Liver (tissue), 9 donors: ENCODE data around the gene EDC3. TPM values are rescaled to one million over a fixed set of nuclear protein-coding genes. Genes with fewer than 3 reads are reported as not detected.

Source experiments
- DNase-seq: peaks from one replicate; pipeline ENCODE4 v3.0.0-alpha.2; 2017; ENCODE audit warnings: low spot score
- H3K27ac ChIP-seq, 2 donors: one replicate each; pipeline ENCODE4 v1.7.0; 2013; ENCODE audit warnings: inconsistent platforms in 2 of 2, low read length in 2 of 2, control low read depth in 1 of 2, low read depth in 1 of 2, mild to moderate bottlenecking in 1 of 2
- H3K27me3 ChIP-seq, 4 donors: one replicate each; pipeline versions ENCODE4 v1.6.1 to v1.7.0; 2013; ENCODE audit warnings: low read length in 3 of 4, inconsistent platforms in 1 of 4, mild to moderate bottlenecking in 1 of 4, moderate library complexity in 1 of 4; ENCODE audit not compliant: control insufficient read depth in 4 of 4, insufficient read depth in 4 of 4
- H3K36me3 ChIP-seq, 4 donors: one replicate each; pipeline versions ENCODE4 v1.6.1 to v1.7.0; 2013; ENCODE audit warnings: low read length in 3 of 4, mild to moderate bottlenecking in 3 of 4, low read depth in 1 of 4, moderate library complexity in 1 of 4; ENCODE audit not compliant: control insufficient read depth in 4 of 4, insufficient read depth in 3 of 4
- H3K4me1 ChIP-seq, 4 donors: one replicate each; pipeline versions ENCODE4 v1.6.1 to v1.7.0; 2013; ENCODE audit warnings: low read length in 3 of 4, mild to moderate bottlenecking in 3 of 4, moderate library complexity in 1 of 4; ENCODE audit not compliant: control insufficient read depth in 4 of 4, insufficient read depth in 4 of 4
- H3K4me3 ChIP-seq, 3 donors: one replicate each; pipeline versions ENCODE4 v1.6.1 to v1.7.0; 2013; ENCODE audit warnings: low read length in 3 of 3, control low read depth in 1 of 3, low read depth in 1 of 3, mild to moderate bottlenecking in 1 of 3
- H3K9ac ChIP-seq, 2 donors: one replicate each; pipeline ENCODE4 v1.7.0; 2013; ENCODE audit warnings: low read length in 2 of 2, mild to moderate bottlenecking in 2 of 2, moderate library complexity in 2 of 2, control low read depth in 1 of 2, low read depth in 1 of 2
- H3K9me3 ChIP-seq, 4 donors: one replicate each; pipeline versions ENCODE4 v1.6.1 to v1.7.0; 2013; ENCODE audit warnings: low read length in 3 of 4; ENCODE audit not compliant: control insufficient read depth in 4 of 4
- CTCF ChIP-seq: fragments of 150-350 bp; IDR thresholded peaks from 2 replicates; pipeline ENCODE4 v1.5.1; 2017; ENCODE audit warnings: improper control_type of control experiment, low read depth, low read length; ENCODE audit not compliant: missing input control
- EGR1 ChIP-seq, 2 donors: IDR thresholded peaks; 2 replicates each; pipeline ENCODE4 v1.6.1; 2016 to 2018; ENCODE audit warnings: antibody characterized with exemption in 2 of 2, low read depth in 2 of 2
- FOXA2 ChIP-seq: IDR thresholded peaks from 2 replicates; pipeline ENCODE4 v1.6.1; 2016; ENCODE audit warnings: antibody characterized with exemption
- GABPA ChIP-seq, 2 donors: IDR thresholded peaks in 1 of 2; conservative IDR thresholded peaks in 1 of 2; 2 replicates each; pipeline ENCODE4 v1.6.1; 2016; ENCODE audit warnings: antibody characterized with exemption in 2 of 2, mild to moderate bottlenecking in 1 of 2, moderate library complexity in 1 of 2
- HNF4A ChIP-seq, 2 donors: conservative IDR thresholded peaks; 2 replicates each; pipeline ENCODE4 v1.6.1; 2016; ENCODE audit warnings: antibody characterized with exemption in 2 of 2, mild to moderate bottlenecking in 2 of 2
- HNF4G ChIP-seq: IDR thresholded peaks from 2 replicates; pipeline ENCODE4 v1.6.1; 2016; ENCODE audit warnings: antibody characterized with exemption
- JUND ChIP-seq, 2 donors: IDR thresholded peaks; 2 replicates each; pipeline ENCODE4 v1.6.1; 2016; ENCODE audit warnings: antibody characterized with exemption in 2 of 2
- MAX ChIP-seq: IDR thresholded peaks from 2 replicates; pipeline ENCODE4 v1.6.1; 2016; ENCODE audit warnings: antibody characterized with exemption
- NR2F2 ChIP-seq: IDR thresholded peaks from 2 replicates; pipeline ENCODE4 v1.6.1; 2016; ENCODE audit warnings: antibody characterized with exemption
- REST ChIP-seq: IDR thresholded peaks from 2 replicates; pipeline ENCODE4 v1.6.1; 2016; ENCODE audit warnings: antibody characterized with exemption, mild to moderate bottlenecking
- RXRA ChIP-seq, 2 donors: IDR thresholded peaks; 2 replicates each; pipeline ENCODE4 v1.6.1; 2017 to 2018; ENCODE audit warnings: antibody characterized with exemption in 2 of 2, mild to moderate bottlenecking in 1 of 2
- SP1 ChIP-seq: IDR thresholded peaks from 2 replicates; pipeline ENCODE4 v1.6.1; 2018; ENCODE audit warnings: antibody characterized with exemption, mild to moderate bottlenecking
- TAF1 ChIP-seq: conservative IDR thresholded peaks from 2 replicates; pipeline ENCODE4 v1.6.1; 2016; ENCODE audit warnings: antibody characterized with exemption, mild to moderate bottlenecking
- YY1 ChIP-seq: IDR thresholded peaks from 2 replicates; pipeline ENCODE4 v1.6.1; 2016; ENCODE audit warnings: antibody characterized with exemption, mild to moderate bottlenecking
- ZBTB33 ChIP-seq: IDR thresholded peaks from 2 replicates; pipeline ENCODE4 v1.6.1; 2016; ENCODE audit warnings: antibody characterized with exemption
- WGBS: extraction: QIAGEN DNeasy Blood & Tissue Kit; methylation state at CpG from one replicate; pipeline ENCODE4 v1.1.7; 2013; 5-methylcytosine and 5-hydroxymethylcytosine counted together
- polyA plus RNA-seq, 2 donors: library from polyadenylated mRNA; stranded (reverse) in 1 of 2; unstranded in 1 of 2; fragments of 200-250 nt in 1 of 2; fragments of >200 nt in 1 of 2; fragmentation: Nextera tagmentation in 1 of 2; extraction: Ambion mirVana in 1 of 2; gene quantifications; one replicate each; pipeline versions ENCODE4 v1.2.1 to v1.2.3, GENCODE V29; 2013 to 2015
- total RNA-seq, 2 donors: library from RNA; depleted of rRNA; stranded (reverse); fragments of >200 nt; gene quantifications; one replicate each; pipeline ENCODE4 v1.2.3, GENCODE V29; 2014
- donor health status: healthy.
- donor health status: healthy.
- donor health status: healthy.
- donor health status: healthy.
- donor health status: healthy.

EDC3 gene
- total and polyA plus RNA-seq, 4 donors = 5.8 to 9.5 (median 7.4) TPM

- TF ChIP-seq REST (no peak), NR2F2 (no peak), JUND (IDR thresholded peaks at IDR 0.05) (no peak), EGR1 (IDR thresholded peaks at IDR 0.05; ENCODE audit: low read depth in 2 of 2) (no peak), TAF1 (no peak), GABPA (IDR thresholded peaks at IDR 0.05 in 1 of 2, conservative IDR thresholded peaks at IDR 0.05 in 1 of 2) (no peak), YY1 (no peak), SP1 (no peak), HNF4G (no peak), RXRA (IDR thresholded peaks at IDR 0.05) (no peak), HNF4A (conservative IDR thresholded peaks at IDR 0.05) (no peak), FOXA2 (no peak), CTCF (no peak), ZBTB33 (no peak), MAX (no peak)
- DNase-seq = no peak
- Histone ChIP-seq H3K36me3 (peaks cover 0 to 11% (median 6%) of the 10 kb centered on the region in 4 donors), H3K27ac (no peak overlapping the region), H3K9ac (no peak overlapping the region), H3K4me1 (no peaks in the 10 kb centered on the region), H3K27me3 (no peaks in the 10 kb centered on the region), H3K4me3 (no peak overlapping the region), H3K9me3 (no peaks in the 10 kb centered on the region)
- WGBS = 90% methylated on average over 2 of the region's 2 CpGs
Observed at GRCh38 chr15:74584204-74584603, 111.6 kb downstream of the EDC3 start.

Other genes starting within 250 kb of the EDC3 start
- gene UBL7, start 234.9 kb downstream of the EDC3 start, total RNA-seq = 10 to 100 TPM; 12.7 to 17.6 TPM
- 10 to 100 TPM; 18.9 to 19.5 TPM for gene UBL7, start 234.9 kb downstream of the EDC3 start, polyA plus RNA-seq
- 1 to 10 TPM; 3.6 to 6.6 TPM for gene ARID3B, start 154.8 kb downstream of the EDC3 start, total RNA-seq
- 1 to 10 TPM; 1.4 to 1.8 TPM for gene ARID3B, start 154.8 kb downstream of the EDC3 start, polyA plus RNA-seq
- 10 to 100 TPM; 35.1 to 66.8 TPM for gene CLK3, start 80.2 kb downstream of the EDC3 start, total RNA-seq
- gene CLK3, start 80.2 kb downstream of the EDC3 start, polyA plus RNA-seq = 10 to 100 TPM; 20.1 to 21.8 TPM
- 1 to 10 TPM in 1 of 2 donors, under 1 TPM in 1; 0.19 to 4.4 TPM for gene CYP1A1, start 29.5 kb upstream of the EDC3 start, total RNA-seq
- 1 to 10 TPM; 1.0 to 1.4 TPM for gene CYP1A1, start 29.5 kb upstream of the EDC3 start, polyA plus RNA-seq
- 10 to 100 TPM in 1 of 2 donors, not detected in 1; 32.5 TPM for gene CYP1A2, start 52.8 kb upstream of the EDC3 start, total RNA-seq
- 10 to 100 TPM; 21.8 to 31.7 TPM for gene CYP1A2, start 52.8 kb upstream of the EDC3 start, polyA plus RNA-seq
- gene CSK, start 86.1 kb upstream of the EDC3 start, total RNA-seq = 10 to 100 TPM; 19.0 to 41.7 TPM
- 10 to 100 TPM in 1 of 2 donors, 1 to 10 TPM in 1; 6.9 to 29.3 TPM for gene CSK, start 86.1 kb upstream of the EDC3 start, polyA plus RNA-seq
- gene LMAN1L, start 116.8 kb upstream of the EDC3 start, total RNA-seq = under 1 TPM in 1 of 2 donors, not detected in 1; 0.08 TPM
- not detected for gene LMAN1L, start 116.8 kb upstream of the EDC3 start, polyA plus RNA-seq
- not detected for gene CPLX3, start 130.6 kb upstream of the EDC3 start, total RNA-seq
- gene CPLX3, start 130.6 kb upstream of the EDC3 start, polyA plus RNA-seq = not detected
- 10 to 100 TPM; 15.4 to 35.5 TPM for gene ULK3, start 147.1 kb upstream of the EDC3 start, total RNA-seq
- 10 to 100 TPM; 13.1 to 27.5 TPM for gene ULK3, start 147.1 kb upstream of the EDC3 start, polyA plus RNA-seq
- gene SCAMP2, start 177.3 kb upstream of the EDC3 start, total RNA-seq = 10 to 100 TPM; 21.7 to 23.3 TPM
- gene SCAMP2, start 177.3 kb upstream of the EDC3 start, polyA plus RNA-seq = 10 to 100 TPM; 34.8 to 42.5 TPM
- 10 to 100 TPM; 16.1 to 37.7 TPM for gene MPI, start 194.0 kb upstream of the EDC3 start, total RNA-seq
- gene MPI, start 194.0 kb upstream of the EDC3 start, polyA plus RNA-seq = 10 to 100 TPM; 26.1 to 38.4 TPM
- 10 to 100 TPM; 15.3 to 15.6 TPM for gene FAM219B, start 210.8 kb upstream of the EDC3 start, total RNA-seq
- gene FAM219B, start 210.8 kb upstream of the EDC3 start, polyA plus RNA-seq = 1 to 10 TPM; 7.5 to 9.0 TPM
- 10 to 100 TPM; 47.9 to 60.0 TPM for gene COX5A, start 242.0 kb upstream of the EDC3 start, total RNA-seq
- gene COX5A, start 242.0 kb upstream of the EDC3 start, polyA plus RNA-seq = 100 to 1,000 TPM; 320 to 374 TPM